ENCODE results near the gene USH1C.

The USH1C gene

DNA sequence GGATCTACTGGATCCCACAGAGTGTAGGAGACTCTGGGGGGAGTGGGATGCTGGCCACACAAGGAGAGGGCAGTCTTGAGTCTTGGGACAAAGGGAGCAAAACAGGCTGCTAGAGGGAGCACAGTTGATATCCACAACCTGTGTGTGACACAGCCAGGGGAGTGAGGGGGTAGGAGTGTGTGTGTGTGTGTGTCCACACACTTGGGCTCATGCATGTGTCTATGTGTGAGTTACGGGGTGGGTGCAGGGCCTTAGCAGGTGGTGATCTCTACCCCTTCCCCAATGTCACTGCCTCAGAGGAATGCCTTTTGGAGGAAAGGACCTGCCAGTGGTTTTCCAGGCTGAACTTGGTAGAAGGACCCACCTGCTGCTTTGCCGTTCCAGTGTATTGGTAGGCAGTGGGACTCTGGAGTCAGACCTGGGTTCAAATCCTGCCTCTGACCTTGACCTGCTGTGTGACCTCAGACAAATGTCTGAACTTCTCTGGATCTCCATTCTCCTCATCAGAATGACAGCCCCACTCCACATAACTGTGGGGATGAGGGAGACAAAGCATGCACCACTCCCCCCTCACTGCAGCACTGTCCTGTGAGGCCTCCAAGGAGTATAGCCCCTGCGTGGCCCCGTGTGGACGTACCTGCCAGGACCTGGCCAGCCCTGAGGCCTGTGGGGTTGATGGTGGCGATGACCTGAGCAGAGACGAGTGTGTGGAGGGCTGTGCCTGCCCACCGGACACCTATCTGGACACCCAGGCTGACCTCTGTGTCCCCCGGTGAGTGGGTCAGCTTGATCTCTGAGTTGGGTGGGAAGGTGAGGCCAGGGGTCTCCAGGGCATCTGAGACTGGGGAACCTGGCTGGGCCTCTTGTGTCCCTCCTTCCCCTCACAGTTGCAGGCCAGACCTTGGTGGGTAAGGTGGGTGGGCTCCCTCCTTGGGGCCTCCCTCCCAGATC lies 30.2 kb upstream of the USH1C start:
- TF ChIP-seq, protein P1, sequence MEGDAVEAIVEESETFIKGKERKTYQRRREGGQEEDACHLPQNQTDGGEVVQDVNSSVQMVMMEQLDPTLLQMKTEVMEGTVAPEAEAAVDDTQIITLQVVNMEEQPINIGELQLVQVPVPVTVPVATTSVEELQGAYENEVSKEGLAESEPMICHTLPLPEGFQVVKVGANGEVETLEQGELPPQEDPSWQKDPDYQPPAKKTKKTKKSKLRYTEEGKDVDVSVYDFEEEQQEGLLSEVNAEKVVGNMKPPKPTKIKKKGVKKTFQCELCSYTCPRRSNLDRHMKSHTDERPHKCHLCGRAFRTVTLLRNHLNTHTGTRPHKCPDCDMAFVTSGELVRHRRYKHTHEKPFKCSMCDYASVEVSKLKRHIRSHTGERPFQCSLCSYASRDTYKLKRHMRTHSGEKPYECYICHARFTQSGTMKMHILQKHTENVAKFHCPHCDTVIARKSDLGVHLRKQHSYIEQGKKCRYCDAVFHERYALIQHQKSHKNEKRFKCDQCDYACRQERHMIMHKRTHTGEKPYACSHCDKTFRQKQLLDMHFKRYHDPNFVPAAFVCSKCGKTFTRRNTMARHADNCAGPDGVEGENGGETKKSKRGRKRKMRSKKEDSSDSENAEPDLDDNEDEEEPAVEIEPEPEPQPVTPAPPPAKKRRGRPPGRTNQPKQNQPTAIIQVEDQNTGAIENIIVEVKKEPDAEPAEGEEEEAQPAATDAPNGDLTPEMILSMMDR (conservative IDR thresholded peaks at IDR 0.05), result no peak
- no peak overlapping the region for H3K27ac ChIP-seq

DNA sequence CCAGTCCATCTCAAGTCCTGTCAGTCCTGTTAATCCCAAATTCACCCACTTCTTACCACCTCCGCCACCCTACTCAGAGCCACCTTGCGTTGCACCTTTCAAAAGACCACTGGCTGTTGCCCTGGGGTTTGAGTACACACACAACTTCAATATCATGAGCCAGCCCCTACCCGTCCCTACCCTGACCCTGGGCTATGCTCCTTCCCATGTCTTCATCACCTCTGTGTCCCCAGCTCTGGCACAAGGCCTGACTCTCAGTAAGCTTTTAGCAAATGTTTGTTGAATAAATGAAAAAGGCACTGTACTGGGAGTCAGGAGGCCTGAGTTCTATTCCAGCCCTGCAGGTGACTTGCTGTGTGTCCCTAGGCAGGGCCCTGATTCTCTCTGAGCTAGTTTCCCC lies 29.3 kb upstream of the USH1C start:
- no peak overlapping the region for H3K27ac ChIP-seq
- TF ChIP-seq, protein P1 (conservative IDR thresholded peaks at IDR 0.05), result no peak

DNA sequence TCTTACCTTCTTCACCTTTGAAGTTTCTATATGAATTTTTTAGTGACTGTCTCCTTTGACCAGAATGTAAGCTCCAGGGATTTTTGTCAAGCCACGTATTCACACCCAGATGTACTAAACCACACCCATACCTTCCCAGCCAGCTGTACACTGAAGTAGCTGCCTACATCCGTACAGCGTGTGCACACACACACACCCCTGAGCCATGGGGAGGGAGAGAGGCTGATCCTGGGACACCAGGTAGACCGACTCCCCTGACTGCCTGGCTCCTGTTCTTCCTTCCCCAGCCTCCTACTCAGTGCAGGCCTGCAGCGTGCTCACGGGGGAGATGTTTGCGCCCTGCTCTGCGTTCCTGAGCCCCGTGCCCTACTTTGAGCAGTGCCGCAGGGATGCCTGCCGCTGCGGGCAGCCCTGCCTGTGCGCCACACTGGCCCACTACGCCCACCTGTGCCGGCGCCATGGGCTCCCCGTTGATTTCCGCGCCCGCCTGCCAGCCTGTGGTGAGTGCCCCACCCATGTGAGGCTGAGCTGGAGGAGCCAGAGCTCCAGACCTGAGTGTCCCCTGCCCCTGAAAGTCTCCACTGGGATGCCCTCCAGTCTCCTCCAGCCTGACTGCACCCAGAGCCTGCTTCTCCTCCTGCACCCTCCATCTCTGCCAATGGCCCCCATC lies 28.7 kb upstream of the USH1C start:
- H3K27ac ChIP-seq, result no peak overlapping the region
- TF ChIP-seq, protein P1 (conservative IDR thresholded peaks at IDR 0.05), result no peak

DNA sequence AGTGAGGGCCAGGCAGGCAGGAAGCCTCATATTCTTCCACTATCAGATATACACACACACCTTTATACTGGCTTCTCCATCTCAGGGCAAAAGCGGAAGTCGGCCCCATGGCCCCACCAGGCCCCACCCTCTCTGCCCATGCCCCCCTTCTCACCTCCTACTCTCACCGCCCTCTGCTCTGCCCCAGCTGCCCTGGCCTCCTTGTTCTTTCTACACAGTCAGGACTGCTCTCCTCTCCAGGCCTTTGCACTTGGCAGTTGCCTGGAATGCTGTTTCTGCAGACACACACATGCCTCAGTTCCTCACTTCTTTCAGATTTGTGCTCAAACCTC lies 28.1 kb upstream of the USH1C start:
- no peak overlapping the region for H3K27ac ChIP-seq
- TF ChIP-seq, protein P1 (conservative IDR thresholded peaks at IDR 0.05), result no peak

DNA sequence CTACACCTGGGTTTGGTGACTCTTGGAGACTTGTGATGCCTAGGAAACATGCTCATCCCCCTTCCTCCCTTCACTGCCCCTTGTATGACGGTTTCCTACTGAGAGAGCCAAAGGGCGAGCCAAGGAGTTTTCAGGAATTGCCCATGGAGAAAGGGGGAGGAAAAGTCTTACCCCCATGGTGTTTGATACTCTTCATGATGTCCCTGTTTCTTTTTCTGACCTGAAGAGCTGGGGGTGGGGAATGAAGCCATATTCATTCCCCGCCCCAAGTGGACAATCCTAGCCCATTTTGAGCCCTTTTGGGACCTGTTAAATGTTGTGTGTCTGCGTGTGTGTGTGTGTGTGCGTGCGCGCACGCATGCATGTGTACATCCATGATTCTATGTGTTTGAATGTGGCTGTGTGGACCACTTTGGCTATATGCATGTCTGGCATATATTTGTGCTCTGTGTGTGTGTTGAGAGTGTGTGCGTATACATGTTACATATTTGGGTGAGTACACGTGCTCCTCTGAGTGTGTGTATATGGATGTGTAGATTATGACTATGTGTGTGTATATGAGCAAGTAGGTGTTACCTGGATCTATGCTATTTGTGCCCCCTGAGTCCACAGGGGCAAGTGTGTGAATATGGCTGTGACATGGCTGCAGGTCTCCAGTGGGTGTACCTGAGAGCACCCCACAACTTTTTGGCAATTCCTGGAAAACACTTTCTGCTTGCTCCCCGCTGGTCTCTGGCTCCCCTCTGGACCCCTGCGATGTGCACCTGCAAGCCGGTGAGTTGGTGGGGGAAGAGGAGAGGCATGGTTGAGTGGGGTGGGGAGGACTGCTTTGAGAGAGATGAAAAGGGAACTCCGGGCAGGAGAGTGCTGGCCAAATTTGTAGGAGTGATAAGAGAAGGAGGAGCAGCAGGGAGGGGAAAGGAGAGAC lies 27.5 kb upstream of the USH1C start:
- no peak overlapping the region for H3K27ac ChIP-seq
- TF ChIP-seq, protein P1 (conservative IDR thresholded peaks at IDR 0.05), result no peak

DNA sequence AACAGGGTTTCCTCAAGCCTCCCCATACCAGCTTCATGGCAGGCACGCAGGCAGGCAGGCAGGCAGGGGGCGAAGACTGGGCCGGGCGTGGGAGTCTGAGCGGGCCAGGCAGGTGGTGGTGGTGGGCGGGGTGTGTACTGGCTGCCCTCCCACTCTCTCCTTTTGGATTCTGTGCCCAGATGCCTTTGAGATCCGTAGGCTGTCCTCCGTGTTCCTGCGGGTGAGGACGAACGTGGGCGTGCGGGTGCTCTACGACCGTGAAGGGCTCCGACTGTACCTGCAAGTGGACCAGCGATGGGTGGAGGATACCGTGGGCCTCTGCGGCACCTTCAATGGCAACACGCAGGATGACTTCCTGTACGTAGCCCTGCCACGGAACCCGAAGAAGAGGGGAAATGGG lies 25.8 kb upstream of the USH1C start:
- TF ChIP-seq, protein P1 (conservative IDR thresholded peaks at IDR 0.05), result no peak
- H3K27ac ChIP-seq, result no peak overlapping the region

DNA sequence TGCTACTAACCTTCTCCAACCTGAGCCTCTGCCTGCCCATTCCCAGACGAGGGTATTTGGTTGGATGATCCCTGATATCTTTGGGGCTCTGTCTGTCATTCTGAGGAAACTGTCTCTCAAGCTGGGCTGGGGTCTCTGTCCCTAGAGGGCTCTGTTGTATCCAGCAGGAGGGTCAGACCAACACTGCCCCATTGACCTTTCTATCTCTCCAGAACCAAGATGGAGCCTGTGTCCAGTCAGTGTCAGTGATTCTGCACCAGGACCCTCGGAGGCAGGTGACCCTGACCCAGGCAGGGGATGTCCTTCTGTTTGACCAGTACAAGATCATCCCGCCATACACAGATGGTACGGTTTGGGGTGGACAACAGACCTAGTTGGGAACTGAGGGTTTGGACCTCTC lies 24.7 kb upstream of the USH1C start:
- no peak overlapping the region for H3K27ac ChIP-seq
- TF ChIP-seq, protein P1 (conservative IDR thresholded peaks at IDR 0.05), result no peak

Data from VCaP (cell line).